DOHH2 (cell line): ENCODE measurements around the gene SPOCK3.

Source experiments
- H3F3A ChIP-seq: fragments of 200-600 bp; sonication (generic), shearing (Covaris generic); 2 replicates; pipeline ENCODE4 v1.6.0; 2016; ENCODE audit warnings: antibody characterized with exemption, mild to moderate bottlenecking; ENCODE audit not compliant: control insufficient read depth, insufficient read depth
- H3K27ac ChIP-seq: fragments of 200-600 bp; sonication (generic); 2 replicates; pipeline ENCODE4 v1.5.1; 2014; ENCODE audit warnings: low read depth, mild to moderate bottlenecking, low read length, moderate library complexity
- H3K27me3 ChIP-seq: fragments of 200-600 bp; sonication (generic); 2 replicates; pipeline ENCODE4 v1.6.1; 2014; ENCODE audit warnings: mild to moderate bottlenecking, low read length, mixed read lengths; ENCODE audit not compliant: control insufficient read depth
- H3K36me3 ChIP-seq: fragments of 200-600 bp; sonication (generic); 2 replicates; pipeline ENCODE4 v1.6.1; 2014; ENCODE audit warnings: mild to moderate bottlenecking, low read length, moderate library complexity, mixed read lengths; ENCODE audit not compliant: control insufficient read depth
- H3K4me1 ChIP-seq: fragments of 200-600 bp; sonication (generic); 2 replicates; pipeline ENCODE4 v1.6.1; 2014; ENCODE audit warnings: mild to moderate bottlenecking, low read length, mixed read lengths; ENCODE audit not compliant: control insufficient read depth
- H3K4me2 ChIP-seq: fragments of 200-600 bp; sonication (generic); 2 replicates; pipeline ENCODE4 v1.6.0; 2014; ENCODE audit warnings: mild to moderate bottlenecking, low read length, moderate library complexity
- H3K4me3 ChIP-seq: fragments of 200-600 bp; sonication (generic); 2 replicates; pipeline ENCODE4 v1.5.1; 2014; ENCODE audit warnings: mild to moderate bottlenecking, low read length, mixed read lengths
- H3K79me2 ChIP-seq: fragments of 200-600 bp; sonication (generic); 2 replicates; pipeline ENCODE4 v1.6.1; 2014; ENCODE audit warnings: mild to moderate bottlenecking, low read length, mixed read lengths; ENCODE audit not compliant: control insufficient read depth
- H3K9me2 ChIP-seq: fragments of 200-600 bp; sonication (generic); replicated peaks from 2 replicates; pipeline ENCODE4 v1.6.1; 2014; ENCODE audit warnings: mild to moderate bottlenecking, low read length, mixed read lengths; ENCODE audit not compliant: control insufficient read depth
- H3K9me3 ChIP-seq: fragments of 200-600 bp; sonication (generic); 2 replicates; pipeline ENCODE4 v1.6.1; 2014; ENCODE audit warnings: antibody characterized with exemption, low read length, mixed read lengths; ENCODE audit not compliant: control insufficient read depth, insufficient read depth
- H4K20me1 ChIP-seq: fragments of 200-600 bp; sonication (generic); 2 replicates; pipeline ENCODE4 v1.6.0; 2014; ENCODE audit warnings: low read depth, mild to moderate bottlenecking, antibody characterized with exemption, low read length, moderate library complexity; ENCODE audit not compliant: control insufficient read depth, insufficient read depth
- EZH2phosphoT487 ChIP-seq: fragments of 200-600 bp; sonication (generic); IDR thresholded peaks from 2 replicates; pipeline ENCODE4 v1.6.1; 2017; ENCODE audit warnings: borderline replicate concordance, mild to moderate bottlenecking, antibody characterized with exemption, low read length, moderate library complexity, mixed read lengths
- TF ChIP-seq, protein P1 (sequence below): fragments of 200-600 bp; sonication (generic); IDR thresholded peaks from one replicate; pipeline ENCODE4 v1.5.1; 2014; ENCODE audit warnings: antibody characterized with exemption, mild to moderate bottlenecking, low read depth, low read length; ENCODE audit not compliant: poor library complexity, severe bottlenecking

Gene SPOCK3

GRCh38 chr4:167031534-167032156, 202.6 kb downstream of the SPOCK3 start:
- Histone ChIP-seq H3K4me2 (no peak overlapping the region), H3F3A (no peaks in the 10 kb centered on the region), H3K79me2 (no peaks in the 10 kb centered on the region), H3K27ac (no peak overlapping the region), H3K9me3 (no peaks in the 10 kb centered on the region), H3K4me3 (no peak overlapping the region), H3K36me3 (no peaks in the 10 kb centered on the region), H3K27me3 (no peaks in the 10 kb centered on the region), H4K20me1 (no peaks in the 10 kb centered on the region), H3K4me1 (no peaks in the 10 kb centered on the region), H3K9me2 (no peaks in the 10 kb centered on the region)
- TF ChIP-seq, protein P1, sequence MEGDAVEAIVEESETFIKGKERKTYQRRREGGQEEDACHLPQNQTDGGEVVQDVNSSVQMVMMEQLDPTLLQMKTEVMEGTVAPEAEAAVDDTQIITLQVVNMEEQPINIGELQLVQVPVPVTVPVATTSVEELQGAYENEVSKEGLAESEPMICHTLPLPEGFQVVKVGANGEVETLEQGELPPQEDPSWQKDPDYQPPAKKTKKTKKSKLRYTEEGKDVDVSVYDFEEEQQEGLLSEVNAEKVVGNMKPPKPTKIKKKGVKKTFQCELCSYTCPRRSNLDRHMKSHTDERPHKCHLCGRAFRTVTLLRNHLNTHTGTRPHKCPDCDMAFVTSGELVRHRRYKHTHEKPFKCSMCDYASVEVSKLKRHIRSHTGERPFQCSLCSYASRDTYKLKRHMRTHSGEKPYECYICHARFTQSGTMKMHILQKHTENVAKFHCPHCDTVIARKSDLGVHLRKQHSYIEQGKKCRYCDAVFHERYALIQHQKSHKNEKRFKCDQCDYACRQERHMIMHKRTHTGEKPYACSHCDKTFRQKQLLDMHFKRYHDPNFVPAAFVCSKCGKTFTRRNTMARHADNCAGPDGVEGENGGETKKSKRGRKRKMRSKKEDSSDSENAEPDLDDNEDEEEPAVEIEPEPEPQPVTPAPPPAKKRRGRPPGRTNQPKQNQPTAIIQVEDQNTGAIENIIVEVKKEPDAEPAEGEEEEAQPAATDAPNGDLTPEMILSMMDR, result no peak
- no peak for TF ChIP-seq EZH2phosphoT487

DNA sequence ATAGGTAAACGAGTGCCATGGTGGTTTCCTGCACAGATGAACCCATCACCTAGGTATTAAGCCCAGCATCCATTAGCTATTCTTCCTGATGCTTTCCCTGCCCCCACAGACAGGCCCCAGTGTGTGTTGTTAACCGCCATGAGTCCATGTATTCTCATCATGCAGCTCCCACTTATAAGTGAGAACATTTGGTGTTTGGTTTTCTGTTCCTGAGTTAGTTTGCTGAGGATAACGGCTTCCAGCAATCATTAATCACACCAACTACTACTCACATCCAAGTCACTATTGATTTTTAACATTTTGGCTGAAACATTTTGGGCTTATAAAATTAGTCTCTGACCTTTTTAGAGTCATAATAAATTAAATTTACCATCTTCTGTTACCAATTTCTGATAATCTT, 205.3 kb downstream of the SPOCK3 start:
- Histone ChIP-seq H3K4me1 (no peaks in the 10 kb centered on the region), H3K4me2 (no peak overlapping the region), H3K27ac (no peak overlapping the region), H3K36me3 (no peaks in the 10 kb centered on the region), H3K9me3 (no peaks in the 10 kb centered on the region), H3K27me3 (no peaks in the 10 kb centered on the region), H4K20me1 (no peaks in the 10 kb centered on the region), H3F3A (no peaks in the 10 kb centered on the region), H3K9me2 (no peaks in the 10 kb centered on the region), H3K79me2 (no peaks in the 10 kb centered on the region), H3K4me3 (no peak overlapping the region)
- TF ChIP-seq EZH2phosphoT487, result no peak
- TF ChIP-seq, protein P1, result no peak

DNA sequence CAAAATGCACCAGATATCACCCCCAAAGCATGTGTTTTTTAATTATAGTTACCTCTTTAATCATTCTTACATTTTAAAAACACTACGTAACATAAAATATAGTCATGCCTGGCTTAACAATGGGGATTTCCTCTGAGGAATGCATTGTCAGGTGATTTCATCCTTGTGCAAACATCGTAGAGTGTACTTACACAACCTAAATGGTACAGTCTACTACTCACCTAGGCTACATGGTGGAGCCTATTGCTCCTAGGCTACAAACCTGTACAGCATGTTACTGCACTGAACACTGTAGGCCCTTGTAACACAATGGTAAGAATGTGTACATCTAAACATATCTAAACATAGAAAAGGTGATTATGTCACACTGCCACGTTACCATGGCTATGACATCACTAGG, 208.6 kb downstream of the SPOCK3 start:
- H4K20me1 ChIP-seq, result no peaks in the 10 kb centered on the region
- H3F3A ChIP-seq, result no peaks in the 10 kb centered on the region
- H3K27me3 ChIP-seq, result no peaks in the 10 kb centered on the region
- no peaks in the 10 kb centered on the region for H3K79me2 ChIP-seq
- H3K27ac ChIP-seq, result no peak overlapping the region
- no peak for TF ChIP-seq EZH2phosphoT487
- TF ChIP-seq, protein P1, result no peak
- H3K36me3 ChIP-seq, result no peaks in the 10 kb centered on the region
- H3K9me3 ChIP-seq, result no peaks in the 10 kb centered on the region
- H3K4me2 ChIP-seq, result no peak overlapping the region
- no peak overlapping the region for H3K4me3 ChIP-seq
- no peaks in the 10 kb centered on the region for H3K4me1 ChIP-seq
- no peaks in the 10 kb centered on the region for H3K9me2 ChIP-seq
